Mammary epithelial cell (primary cell): ENCODE results near the gene RFX2.

Source experiments
- CTCF ChIP-seq, 2 donors: IDR thresholded peaks in 1 of 2; conservative IDR thresholded peaks in 1 of 2; 2 replicates each; pipeline ENCODE4 v1.5.1; 2011 to 2012; ENCODE audit warnings: inconsistent platforms in 2 of 2, low read length in 2 of 2, mild to moderate bottlenecking in 2 of 2, control low read depth in 1 of 2, low read depth in 1 of 2; ENCODE audit not compliant: insufficient read depth in 1 of 2; ENCODE audit errors: extremely low read depth in 1 of 2
- EZH2 ChIP-seq: IDR thresholded peaks from 2 replicates; pipeline ENCODE4 v1.6.1; 2012; ENCODE audit warnings: low read length, inconsistent platforms, borderline replicate concordance

GRCh38 chr19:6138066-6138465 is 27.8 kb upstream of the RFX2 start:
- TF ChIP-seq CTCF (conservative IDR thresholded peaks at IDR 0.05 in 1 of 2, IDR thresholded peaks at IDR 0.05 in 1 of 2; ENCODE audit: extremely low read depth in 1 of 2, insufficient read depth in 1 of 2, low read depth in 1 of 2, low read length in 2 of 2) (no peak), EZH2 (no peak)
